CD1c-positive myeloid dendritic cell (primary cell): ENCODE results near the gene NF2.
A peak's percentile ranks its signal among the peaks of the same experiment; 100 is the strongest.
"Not testable (repeated sequence)": the region's sequence is repeated elsewhere in the genome, so short reads cannot be mapped to it uniquely, and the experiment has no call there.

Experiments
- DNase-seq: peaks from one replicate; pipeline ENCODE4 v3.0.0-alpha.2; 2016; ENCODE audit errors: extremely low spot score

Gene NF2

DNA sequence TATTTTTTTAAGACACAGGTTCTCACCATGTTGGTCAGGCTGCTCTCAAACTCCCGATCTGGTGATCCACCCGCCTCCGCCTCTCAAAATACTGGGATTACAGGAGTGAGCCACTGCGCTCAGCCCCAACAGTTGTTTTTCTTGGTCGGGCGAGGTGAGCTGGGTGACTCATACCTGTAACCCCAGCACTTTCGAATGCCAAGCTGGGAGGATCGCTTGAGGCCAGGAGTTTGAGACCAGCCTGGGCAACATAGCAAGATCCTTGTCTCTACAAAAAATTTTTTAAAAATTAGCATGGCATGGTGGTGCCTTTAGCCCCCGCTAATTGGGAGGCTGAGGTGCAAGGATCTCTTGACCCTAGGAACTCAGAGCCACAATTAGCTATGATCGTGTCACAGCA lies 7.0 kb upstream of the NF2 start:
- DNase-seq, result no peak

DNA sequence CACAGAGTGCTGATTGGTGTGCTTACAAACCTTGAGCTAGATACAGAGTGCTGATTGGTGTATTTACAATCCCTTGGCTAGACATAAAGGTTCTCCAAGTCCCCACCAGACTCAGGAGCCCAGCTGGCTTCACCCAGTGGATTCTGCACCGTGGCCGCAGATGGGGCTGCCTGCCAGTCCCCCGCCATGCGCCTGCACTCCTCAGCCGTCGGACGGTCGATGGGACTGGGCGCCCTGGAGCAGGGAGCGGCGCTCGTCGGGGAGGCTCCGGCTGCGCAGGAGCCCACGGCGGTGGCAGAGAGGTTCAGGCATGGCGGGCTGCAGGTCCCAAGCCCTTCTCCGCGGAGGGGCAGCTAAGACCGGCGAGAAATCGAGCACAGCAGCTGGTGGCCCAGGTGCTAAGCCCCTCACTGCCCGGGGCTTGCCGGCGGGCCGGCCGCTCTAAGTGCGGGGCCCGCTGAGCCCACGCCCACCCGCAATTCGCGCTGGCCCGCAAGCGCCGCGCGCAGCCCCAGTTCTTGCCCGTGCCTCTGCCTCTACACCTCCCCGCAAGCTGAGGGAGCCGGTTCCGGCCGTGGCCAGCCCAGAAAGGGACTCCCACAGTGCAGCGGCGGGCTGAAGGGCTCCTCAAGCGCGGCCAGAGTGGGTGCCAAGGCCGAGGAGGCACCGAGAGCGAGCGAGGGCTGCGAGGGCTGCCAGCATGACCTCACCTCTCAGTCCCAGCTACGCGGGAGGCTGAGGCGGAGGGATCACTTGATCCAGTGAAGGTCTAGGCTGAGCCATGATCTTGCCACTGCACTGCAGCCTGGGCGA lies 5.4 kb upstream of the NF2 start:
- DNase-seq, result not testable (repeated sequence)

DNA sequence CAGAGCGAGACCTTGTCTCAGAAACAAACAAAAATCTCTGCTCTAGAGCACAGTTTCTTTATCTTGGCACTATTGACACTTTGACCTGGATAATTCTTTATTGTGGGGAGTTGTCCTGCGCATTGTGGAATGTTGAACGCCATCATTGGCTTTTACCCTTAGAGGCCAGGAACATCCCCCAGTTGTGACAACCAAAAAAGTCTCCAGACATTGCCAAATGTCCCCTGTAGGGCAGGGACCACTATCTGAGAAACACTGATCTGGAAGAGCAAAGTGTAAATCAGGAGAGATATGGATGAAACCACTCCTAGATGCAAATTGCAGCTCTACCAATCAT lies 4.8 kb upstream of the NF2 start:
- DNase-seq, result no peak

DNA sequence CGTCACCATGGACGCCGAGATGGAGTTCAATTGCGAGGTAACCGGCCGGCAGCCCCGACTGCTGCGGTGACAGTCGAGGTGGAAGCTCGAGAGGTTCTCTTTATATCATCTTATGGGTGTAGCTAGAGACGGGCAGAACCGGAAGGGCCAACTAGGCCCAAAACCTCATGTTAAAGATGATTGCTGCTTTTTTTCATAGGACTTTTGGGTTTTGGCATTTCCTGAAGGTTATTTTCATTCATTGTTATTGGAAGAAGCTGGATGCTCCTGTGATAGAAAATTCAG lies 585 bp downstream of the NF2 start:
- DNase-seq, result peak; percentile 67

DNA sequence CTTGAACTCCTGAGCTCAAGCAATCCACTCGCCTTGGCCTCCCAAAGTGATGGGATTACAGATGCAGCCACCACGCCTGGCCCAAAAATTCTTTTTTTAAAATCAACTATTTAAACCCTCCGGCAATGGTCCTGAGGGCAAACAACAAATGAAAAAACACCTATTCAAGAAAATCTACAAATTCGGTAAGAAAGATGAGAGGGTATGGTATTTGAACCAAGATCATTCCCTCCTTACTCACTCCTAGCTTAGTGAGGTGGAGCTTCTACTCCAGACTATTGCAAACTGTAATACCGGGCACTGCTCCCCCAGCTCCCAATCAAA lies 2.1 kb downstream of the NF2 start:
- DNase-seq, result no peak

DNA sequence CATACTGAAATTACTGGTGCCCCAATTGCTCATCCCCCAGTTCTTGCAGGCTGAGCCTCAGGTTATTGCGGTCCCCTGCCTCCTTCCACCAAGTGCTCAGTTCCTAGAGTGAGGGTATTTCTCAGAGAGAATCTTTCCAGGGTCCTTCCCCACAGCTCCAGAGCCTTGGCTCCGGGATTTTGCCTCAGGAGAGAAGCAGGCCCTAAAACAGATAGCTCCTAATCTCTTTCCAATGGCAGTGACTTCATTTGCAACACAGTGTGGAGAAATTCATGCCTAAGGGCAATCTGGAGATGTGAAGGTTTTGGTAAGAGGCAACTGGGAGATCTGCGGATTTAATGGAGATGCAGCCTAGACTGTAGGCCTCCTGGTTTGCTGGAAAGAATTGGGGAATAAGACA lies 2.9 kb downstream of the NF2 start:
- no peak for DNase-seq

DNA sequence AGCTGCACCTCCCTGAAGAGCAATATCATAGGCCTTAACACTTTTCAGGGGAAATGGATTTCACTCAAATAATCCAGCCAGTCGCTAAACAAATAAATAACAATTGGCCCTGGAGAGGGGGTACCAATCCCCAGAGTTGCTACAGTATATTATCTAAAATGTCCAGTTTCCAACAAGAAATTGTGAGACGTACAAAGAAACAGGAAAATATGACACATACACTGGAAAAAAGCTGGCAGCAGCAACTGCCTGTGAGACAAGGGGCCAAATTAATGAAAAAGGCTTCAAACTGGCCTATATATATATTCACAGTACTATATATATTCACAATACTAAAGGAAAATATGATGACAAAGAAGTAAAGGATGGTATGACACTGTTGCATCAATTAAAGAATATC lies 4.0 kb downstream of the NF2 start:
- no peak for DNase-seq

DNA sequence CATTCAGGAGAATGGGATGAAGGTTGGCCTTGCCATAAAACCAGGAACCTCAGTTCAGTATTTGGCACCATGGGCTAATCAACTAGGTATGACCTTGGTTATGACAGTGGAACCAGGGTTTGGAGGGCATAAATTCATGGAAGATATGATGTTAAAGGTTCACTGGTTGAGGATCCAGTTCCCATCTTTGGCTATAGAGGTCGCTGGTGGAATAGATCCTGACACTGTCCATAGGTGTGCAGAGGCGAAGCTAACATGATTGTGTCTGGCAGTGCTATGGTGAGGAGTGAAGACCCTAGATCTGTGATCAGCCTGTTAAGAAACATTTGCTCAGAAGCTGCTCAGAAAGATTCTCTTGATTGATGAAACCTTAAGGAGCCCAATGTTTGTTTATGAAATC lies 5.7 kb downstream of the NF2 start:
- DNase-seq, result no peak

DNA sequence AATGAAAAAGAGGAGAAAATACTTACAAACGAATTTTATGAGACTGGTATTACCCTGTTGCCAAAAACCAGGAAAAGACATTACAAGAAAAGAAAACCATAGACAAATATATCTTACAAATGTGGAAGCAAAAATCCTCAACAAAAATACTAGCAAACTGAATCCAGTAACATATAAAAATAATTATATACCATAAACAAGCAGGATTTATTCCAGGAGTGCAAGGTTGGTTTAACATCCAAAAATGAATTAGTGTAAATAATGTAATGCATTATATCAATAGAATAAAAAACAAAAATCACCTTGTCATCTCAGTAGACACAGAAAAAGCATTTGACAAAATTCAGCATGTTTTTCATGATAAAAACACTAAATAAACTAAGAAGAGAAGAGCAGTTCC lies 7.3 kb downstream of the NF2 start:
- DNase-seq, result no peak

DNA sequence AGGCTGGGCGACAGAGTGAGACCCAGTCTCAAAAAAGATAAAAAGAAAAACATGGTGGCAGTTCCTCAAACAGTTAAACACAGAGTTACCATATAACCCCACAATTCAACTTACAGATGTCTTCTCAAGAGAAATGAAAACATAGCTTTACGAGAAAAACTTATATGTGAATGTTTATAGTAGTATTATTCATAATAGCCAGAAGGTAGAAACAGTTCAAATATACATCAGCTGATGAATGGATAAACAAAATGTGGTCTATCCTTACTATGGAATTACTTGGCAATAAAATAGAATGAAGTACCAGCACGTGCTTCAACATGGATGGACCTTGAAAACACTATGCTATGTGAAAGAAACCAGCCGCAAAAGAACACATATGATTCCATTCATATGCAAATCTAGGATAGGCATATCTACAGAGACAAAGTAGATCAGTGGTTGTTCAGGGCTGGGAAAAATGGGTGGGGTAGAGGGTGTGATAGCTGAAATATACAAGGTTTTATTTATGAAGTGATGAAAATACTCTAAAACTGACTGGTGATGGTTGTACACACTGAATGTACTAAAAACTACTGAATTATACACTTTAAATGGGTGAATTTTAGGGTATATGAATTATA lies 12.4 kb downstream of the NF2 start:
- no peak for DNase-seq

DNA sequence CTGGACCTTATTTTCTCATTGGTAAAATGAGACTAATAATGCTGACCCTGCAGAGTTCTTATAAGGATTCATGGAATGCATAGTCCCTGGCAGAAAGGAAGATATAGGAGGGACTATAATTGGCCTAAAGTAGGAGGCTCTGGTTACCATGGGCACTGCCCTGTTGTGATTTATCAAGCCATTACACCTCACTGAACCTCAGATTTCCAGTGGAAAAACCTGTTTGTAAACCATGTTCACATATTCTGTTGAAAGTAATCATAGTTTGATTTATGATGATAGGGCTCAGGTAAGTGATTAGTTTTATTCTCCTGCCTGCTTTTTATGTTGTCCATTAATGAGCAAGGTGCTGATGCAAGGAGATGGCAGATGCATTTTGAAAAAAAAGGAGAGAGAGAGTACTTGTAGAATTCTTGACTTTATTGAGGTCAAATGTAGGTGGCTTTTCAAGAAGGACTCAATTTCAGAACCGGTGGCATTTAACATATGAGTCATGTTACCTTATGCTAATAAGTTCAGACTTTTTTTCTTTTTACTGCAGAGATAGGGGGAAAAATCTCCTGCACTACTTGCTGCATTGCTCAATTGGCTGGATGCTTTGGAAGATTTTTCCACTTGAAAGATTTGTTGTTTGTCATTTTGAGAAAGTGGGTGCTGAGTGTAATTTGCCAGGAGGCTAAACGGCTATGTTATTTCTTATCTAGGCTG lies 14.6 kb downstream of the NF2 start:
- DNase-seq, result no peak

DNA sequence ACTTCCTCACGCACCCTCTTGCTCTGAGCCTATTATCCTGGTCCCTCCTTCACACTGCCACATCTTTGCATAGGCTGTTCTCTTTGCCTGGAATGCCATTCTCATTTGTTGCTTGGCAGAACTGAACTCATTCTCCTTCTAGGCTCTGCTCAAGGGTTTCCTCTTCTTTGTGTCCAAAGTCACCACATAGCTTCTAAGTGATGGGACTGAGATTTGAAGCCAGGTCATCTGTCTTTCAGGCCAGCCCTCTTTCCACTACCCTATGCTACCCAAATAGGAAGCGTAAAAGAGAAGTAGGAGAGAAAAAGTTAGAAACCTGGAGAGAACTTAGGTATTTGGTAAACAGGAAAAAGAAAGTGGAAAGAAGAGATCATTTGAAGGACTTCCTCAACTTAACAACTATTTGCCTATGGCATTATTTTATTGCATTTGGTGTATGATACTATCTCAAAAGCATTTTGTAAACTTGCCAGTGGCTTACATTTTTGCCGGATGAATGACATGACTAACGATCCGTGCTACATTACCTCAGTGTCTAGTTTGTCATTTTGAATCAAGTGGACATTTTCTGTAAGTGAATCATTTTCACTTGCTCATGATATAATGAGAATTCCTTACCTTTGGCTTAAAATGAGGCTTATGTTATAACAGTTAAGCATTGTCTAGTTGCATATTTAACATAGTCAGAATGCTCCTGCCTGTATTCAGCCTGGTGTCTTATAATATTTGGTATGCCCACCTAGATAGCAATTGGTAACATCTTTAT lies 18.5 kb downstream of the NF2 start:
- DNase-seq, result peak; percentile 10

DNA sequence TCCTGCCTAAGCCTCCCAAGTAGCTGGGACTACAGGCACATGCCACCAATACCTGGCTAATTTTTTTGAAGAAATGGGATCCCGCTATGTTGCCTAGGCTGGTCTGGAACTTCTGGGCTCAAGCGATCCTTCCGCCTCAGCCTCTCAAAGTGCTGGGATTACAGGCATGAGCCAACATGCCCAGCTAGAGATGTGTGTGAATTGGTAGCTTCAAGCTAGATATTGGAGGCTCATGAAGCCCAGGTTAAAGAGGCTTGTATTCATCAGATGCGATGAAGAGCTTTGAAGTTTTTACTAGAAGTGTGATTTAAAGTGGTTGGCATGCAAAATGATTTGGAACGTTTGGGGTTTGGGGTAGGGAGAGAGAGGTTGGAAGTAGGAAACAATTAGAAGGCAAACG lies 19.6 kb downstream of the NF2 start:
- DNase-seq, result no peak

DNA sequence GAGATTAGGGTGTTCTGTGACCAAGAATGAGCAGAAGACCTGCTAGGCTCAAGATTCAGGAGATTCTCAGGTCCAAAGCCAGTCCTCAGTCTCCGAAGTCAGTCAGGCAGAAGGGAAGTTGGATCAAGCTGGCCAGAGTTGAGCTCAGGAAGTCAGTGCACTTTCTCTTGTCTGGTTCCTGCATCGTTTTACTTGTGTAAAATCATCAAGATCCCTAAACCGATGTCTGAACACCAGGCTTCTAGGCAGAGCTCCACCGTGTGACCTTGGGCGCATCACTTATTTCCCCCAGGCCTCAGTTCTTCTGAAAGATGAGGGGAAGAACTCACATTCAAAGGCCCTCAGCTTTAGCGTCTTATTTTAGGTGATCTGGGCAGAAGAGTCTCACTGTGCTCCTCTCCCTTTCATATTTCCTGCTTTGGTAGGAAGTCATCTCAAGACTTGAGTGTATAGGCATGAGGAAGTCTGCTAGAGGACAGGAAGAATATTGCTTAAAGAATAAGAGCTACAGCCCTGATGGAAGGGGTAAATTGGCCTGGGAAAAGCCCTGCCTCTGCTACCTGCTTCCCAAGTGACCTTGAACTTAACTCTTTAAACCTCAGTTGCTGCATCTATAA lies 20.2 kb downstream of the NF2 start:
- DNase-seq, result peak; percentile 19

DNA sequence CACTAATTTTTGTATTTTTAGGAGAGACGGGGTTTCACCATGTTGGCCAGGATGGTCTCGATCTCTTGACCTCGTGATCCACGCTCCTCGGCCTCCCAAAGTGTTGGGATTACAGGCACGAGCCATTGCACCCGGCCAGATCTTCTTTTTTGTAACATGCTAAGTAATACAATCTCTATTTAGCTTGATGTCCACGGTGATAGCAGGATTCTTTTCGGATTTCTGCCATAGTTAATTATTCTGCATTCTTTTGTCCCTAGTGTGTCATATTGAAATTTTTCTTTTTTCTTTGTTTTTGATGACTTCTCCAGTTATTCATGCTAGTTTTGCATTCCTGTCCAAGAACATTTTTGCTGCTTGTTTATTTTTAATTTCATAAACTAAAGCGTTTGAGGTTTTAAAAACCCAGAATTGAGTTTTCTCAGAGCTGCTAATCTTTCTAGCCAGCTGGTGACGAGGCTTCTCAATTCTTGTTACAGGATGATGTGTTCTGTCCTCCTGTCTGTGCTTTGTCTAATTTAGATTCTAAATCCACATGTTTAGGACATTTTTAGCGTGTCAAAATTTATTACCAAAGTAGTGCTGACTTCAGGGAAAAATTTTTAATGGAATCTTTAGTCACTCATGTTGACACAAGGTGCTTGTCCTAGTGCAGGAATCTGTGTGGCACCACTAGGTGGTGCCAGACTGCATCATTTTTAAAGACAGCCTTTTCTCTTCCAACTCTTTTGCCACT lies 21.8 kb downstream of the NF2 start:
- DNase-seq, result peak; percentile 47

DNA sequence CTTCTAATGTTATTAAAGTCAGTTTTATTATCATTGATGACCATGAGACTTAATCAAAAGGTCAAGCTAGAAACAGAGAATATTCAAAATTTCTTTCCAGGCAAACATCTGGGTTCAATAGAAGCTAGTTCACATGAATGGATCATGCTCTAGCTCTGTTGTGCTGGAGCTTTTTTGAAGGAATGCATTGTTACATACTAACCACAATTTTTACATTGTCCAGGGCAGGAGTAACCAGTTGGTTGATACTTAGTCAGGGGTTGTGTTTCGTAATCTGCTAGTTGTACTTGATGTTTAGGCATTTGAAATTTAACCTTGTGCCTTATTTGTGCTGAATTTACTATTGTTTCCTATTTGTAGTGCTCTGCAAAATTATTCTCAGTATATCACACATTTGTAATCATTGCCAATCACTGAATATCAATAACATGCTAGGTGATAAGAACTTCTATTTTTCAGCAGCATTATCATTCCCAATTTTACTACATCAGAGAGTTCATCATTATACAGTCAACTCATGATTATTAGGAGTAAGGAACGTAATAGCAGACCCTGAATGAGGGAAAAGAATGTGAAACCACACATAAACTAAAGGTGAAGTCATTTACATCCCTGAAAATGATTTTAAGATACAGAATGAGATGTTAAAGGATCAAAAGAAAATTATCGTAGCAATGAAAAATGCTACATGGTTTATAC lies 23.2 kb downstream of the NF2 start:
- DNase-seq, result no peak

DNA sequence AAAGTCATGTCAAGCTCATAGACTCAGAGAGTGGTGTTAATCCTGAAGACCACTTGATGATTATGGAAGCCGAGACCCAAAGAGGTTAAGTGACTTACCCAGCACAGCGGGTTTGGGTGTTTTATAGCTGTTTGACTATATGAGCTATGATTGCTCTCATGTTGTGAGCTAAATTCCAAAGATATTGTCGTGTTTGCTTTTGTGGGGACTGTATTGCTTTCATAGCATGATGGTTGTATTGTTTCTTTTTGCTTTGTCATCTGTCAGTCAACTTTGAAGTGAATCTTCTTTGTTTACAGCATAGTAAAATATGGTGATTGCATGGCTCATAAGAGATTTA lies 23.7 kb downstream of the NF2 start:
- DNase-seq, result no peak

DNA sequence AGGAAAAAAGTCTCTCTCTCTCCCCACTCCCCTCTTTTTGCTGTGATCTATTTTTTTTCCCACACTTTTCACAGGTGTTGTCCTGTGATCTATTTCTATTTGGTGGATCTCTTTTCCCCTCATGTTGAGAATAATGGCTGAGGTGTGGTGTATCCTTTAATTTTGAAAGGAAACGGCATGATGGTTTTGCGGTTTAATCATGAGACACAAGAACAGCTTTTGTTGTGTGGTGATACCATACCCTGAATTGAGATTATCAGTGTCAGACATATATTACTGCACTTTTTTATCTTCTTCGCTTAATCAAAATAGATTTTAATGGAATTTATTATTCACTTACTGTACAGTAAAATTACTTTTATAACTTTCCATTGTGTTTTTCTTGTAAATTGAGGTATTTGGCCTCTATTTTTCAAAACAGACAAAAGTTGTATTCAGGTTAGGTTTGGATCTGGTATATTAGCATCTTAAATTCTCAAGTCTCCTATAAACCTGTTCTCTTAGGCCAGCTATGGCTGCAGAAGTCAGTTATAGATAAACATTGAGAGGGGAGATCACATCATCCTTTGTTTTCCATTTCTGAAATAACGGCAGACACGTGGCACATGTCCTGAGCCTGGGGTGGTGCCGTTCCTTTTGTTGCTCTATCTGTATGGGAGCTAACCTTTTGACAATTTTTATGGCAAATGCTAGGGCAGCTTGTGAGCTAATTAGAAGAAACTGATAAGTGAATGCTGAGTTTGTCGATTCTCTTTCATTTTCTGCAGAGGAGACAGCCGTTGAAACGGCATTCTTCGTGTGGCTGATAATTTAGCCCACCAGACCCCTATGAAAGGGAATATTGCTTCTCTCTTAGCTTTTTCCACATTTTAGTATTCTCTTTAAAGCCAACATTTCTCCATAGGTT lies 25.8 kb downstream of the NF2 start:
- no peak for DNase-seq

DNA sequence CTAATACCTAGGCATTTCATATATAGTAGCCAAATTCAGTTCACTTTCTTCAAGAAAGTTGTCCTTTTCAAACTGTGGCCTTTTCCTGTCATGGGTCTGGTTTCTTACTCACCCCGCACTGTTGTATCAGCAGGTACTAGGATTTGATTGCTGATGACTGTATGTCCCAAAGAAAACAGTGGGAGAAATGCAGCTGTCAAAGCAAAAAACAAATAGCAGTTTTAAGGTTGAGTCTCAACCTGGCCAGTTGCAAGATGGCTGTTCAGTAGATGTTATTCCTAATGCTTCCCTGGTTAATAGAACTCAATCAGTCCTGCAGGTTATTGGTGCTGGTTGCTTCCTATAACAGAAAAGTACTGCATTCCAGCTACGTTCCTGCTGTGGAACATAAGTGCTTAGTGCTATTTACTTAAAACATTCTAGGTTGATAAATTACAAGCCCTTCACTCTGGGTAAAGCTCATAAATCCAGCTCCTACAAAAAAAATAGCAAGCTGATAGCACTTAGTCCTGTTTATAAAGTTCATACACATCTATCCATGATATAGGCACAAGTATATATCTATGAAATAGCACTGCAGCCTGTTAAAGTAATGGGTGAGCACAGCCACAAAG lies 26.6 kb downstream of the NF2 start:
- DNase-seq, result no peak

DNA sequence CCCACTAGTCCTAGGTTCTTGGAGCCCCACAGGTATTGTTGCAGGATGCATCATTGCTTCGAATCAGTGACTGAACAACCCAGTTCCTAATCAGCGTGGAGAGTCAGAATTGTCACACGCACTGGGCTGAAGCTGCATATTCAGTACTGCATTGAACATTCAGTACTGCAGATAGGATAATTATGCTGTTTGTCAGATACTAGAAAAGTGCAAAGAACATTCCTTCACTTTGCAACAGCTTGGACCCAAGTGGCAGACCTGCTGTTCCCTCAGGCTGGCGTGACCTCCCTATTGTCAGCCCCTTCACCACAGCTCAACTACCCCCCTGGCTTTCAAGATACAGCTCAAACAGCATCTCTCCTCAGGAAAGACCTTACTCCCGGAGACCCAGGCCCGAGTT lies 27.6 kb downstream of the NF2 start:
- no peak for DNase-seq
